GM18873 (cell line): Measurements from ENCODE around the gene CASP2.
"Not testable (repeated sequence)": the region's sequence is repeated elsewhere in the genome, so short reads cannot be mapped to it uniquely, and the experiment has no call there.

Source experiments
- ATAC-seq: cut with Tn5 transposase; IDR thresholded peaks from one replicate; pipeline ENCODE4 v1.9.1; 2021; ENCODE audit warnings: mild to moderate bottlenecking, moderate library complexity, moderate number of reproducible peaks; ENCODE audit not compliant: unreplicated experiment, low FRiP score

CASP2 gene

DNA sequence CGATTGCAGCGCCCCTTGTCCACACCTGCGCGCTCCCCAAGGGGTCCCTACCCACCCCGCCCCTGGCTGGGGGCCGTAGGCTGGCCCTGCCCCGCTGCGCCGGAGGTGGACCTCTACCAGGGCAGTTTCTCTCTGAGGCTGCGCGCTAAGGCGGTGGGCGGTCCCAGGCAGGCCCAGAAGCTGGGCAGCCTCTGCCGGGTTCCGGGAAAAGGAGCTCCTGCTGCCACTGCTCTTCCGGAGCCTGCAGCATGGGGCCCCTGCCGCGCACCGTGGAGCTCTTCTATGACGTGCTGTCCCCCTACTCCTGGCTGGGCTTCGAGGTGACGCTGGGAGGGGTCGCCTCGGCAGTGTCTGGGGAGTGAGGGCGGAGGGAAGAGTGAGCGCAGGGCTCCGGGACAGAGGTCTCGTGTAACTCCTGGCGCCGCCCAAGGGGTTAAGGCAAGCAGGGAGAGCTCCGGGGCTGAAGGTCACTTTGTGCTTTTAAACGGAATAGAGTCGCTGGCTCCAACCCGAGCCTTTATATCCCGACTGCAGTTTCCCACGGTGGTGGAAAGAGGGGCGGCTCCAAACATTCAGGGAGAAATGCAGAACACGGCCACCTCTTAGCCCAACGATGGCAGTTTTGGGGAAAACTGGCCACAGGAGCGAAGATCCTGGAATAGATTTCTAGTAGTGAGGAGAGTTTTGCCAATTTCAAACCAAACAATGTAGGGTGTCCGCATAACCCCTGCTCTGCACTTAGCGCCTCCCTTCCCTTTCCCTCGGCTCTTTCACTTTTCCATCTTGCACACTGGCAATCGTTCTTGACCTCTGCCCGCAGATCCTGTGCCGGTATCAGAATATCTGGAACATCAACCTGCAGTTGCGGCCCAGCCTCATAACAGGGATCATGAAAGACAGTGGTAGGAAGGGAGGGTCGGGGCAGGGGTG is 24.6 kb upstream of the CASP2 start, which contains the start of gene GSTK1:
GSTK1 (plus strand) TSS at position 176 of the 930 bp plus-strand sequence; CDS start at position 249, 73 bp downstream.
- peak; percentile 97 for ATAC-seq

DNA sequence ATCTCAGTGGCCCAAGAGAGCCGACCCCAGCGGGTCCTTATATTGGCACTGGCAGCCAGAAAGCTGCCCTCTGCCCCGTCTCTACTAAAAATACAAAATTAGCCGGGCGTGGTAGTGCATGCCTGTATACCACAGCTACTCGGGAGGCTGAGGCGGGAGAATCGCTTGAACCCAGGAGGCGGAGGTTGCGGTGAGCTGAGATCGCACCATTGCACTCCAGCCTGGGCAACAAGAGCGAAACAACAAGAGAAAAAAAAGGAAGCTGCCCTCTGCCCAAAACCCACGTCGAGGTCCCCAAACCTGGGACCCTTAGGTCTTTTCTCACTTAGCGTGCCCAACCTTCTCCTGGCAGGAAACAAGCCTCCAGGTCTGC is 24.0 kb upstream of the CASP2 start:
- not testable (repeated sequence) for ATAC-seq

DNA sequence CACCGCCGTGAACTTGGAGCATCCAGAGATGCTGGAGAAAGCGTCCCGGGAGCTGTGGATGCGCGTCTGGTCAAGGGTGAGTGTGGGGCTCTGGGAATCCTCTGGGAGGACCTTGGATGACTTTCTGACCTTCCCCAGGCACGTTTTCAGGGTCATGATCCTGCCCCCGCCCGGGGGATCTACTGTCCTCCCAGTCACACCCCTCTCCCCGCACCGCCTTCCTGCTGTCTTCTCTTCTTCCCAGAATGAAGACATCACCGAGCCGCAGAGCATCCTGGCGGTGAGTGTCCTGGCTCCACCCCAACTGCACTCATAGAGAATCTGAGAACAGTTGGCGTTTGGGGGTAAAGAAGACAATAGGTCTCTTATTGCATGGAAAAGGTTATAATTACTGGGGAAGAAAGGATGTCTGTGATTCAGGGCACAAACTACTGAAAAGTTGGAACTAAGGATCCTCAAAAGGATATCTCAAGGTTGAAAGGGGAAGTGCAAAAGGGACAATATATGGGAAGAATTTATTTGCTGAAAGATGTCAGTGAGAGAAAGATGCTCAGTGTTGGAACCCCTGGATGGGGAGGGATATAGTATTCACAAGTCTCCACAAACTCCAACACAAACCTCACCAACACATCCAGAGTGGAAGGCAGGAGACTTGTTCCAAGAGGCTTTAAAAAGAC is 23.0 kb upstream of the CASP2 start:
- ATAC-seq = no peak

DNA sequence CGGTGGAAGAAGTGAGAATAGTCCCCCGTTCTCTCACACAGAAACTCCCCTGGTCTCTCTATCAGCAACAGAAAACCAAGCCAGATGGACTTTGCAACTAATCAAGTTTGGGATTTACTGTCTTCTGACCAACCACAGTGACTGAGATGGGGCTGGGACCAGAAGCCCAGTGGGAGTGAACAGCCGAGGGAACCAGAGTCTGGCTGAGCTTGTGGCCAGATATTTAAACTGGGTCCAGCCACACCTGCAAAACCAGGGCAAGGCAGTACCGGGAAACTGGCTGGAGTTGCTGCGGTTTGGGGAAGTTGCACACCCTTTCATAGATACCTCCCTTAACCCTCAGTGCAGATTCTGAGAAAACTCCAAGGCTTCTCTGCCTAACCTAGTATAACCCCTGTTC is 18.9 kb upstream of the CASP2 start:
- no peak for ATAC-seq

DNA sequence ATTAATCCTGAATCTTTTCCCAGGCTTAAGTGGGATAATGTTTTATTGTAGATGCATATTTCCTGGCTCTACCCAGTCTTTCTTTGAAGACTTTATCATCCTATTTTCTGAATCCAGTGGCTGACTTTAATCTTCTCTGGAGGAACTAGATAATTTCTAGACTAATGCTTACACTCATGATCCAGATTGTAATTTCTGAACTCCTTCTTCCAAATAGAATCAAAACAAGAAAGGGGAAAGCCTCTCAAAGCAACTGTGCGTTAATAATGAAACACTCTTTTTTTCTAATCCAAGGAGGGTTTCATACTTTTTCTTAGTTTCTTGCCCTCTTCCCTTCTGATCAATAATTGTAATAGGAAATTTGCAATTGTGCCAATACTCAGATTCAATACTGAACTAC is 16.9 kb upstream of the CASP2 start:
- ATAC-seq = no peak

DNA sequence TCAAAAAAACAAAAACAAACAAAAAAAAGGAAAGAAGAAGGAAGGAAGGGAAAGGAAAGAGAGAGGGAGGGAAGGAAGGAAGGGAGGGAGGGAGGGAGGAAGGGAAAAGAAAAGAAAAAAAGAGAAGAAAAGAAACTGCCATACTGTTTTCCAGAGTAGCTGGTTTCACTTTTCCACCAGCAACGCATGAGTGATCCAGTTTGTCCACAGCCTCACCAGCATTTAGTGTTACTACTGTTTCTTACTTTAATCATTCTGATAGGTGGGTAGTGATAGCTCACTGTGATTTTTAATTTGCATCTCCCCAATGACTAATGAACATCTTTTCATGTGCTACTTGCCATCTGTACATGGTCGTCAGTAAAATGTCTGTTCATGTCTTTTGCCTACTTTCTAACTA is 15.3 kb upstream of the CASP2 start:
- ATAC-seq = no peak

DNA sequence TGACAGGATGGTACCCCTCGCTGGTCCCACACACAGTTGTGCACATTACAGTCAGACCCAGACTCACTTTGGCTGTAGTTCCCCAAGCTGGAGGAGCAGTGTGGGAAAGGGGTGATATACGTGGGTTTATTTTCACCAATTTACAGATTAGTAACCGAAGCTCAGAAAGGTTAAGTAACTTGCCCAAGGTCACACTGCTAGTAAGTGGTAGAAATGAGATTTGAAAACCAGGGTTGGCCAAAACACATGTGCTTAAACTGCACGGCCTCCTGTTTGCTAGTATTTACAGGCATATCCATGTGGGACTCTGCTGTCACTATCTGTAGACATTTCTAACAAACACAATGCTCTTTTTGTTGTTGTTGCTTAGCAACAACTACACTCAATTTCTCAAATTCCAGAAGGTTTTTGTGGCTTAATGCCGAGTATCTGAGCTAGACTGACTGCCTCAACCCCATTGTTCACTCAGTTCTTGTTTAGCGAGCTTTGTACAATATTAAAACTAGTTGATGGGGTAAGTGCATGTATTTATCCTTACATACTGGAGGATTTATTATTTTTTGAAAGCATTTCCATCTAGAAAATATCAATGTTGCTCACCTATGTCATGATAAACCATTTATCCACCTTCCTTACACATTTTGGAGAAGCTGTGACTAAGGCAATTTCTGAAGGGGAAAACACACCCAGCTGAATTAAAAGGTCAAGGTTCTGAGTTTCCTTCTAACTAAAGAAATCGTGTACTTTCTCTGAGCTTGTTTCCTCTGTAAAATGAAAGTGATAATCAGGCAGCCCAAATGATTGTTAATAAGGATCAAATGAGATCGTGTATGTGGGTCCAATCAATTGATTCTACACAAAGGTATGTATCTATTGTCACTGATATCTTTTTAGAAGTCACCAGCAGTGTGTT is 8.7 kb upstream of the CASP2 start:
- ATAC-seq = no peak

DNA sequence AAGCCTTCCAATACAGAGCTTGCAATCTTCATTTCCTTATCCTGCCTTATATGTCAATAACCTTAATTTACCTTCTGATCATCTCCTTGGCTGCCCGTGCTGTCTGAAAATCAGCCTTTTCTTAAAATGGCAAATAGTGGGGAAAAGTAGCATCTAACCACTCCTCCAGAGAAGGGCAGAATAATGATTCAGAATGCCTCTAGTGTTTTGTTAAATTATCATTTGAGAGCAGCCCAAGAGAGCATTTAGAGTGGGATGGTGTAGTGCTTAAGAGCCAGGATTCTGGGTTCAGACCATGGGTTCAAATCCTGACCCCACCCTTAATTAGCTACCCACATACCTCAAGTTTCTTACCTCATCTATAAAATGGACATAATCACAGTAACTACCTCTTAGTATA is 8.0 kb upstream of the CASP2 start:
- ATAC-seq = no peak

DNA sequence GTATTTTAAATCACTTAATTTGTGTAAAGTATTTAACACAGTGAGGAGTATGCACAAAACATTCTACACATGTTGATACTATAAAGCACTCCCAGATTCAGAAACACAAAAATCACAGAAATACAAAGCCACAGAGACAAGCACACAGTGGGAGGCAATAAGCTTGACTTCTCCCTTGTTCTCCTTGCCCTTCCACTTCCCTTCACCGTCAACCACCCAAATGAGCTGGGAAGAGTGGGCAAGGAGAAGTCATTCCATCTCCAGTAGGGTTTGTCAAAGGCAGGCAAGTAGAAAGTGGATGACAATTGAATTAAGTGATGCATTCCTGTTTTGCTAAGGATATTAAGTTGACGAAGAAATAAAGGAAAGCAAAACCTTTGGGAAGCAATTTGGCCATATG is 7.6 kb upstream of the CASP2 start:
- no peak for ATAC-seq

DNA sequence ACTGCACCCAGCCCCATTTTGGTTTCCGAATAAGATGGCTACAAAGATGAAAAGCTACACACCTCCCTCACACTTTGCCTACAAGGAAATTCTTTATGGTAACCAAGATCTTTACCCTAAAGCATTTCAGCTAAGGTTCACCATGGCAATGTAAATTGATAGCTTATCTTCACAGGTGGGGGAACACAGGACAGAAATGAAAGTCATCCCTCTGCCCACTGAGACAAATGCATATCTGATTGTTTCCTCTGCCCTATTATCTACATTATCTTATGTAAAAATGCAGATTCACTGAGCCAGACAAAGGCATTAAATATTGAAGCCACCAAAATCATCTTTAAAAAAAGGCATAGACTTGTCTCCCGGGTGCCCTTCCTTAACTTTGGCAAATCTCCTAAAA is 6.6 kb upstream of the CASP2 start:
- no peak for ATAC-seq

DNA sequence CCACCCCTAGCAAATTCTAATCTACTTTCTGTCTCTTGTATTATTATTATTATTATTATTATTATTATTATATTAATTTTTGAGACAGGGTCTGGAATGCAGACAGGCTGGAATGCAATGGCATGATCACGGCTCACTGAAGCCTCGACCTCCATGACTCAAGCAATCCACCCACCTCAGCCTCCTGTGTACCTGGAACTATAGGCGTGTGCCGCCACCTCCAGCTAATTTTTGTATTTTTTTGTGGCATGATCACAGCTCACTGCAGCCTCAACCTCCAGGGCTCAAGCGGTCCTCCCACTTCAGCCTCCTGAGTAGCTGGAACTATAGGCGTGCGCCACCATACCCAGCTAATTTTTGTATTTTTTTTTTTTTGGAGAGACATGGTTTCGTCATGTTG is 6.0 kb upstream of the CASP2 start:
- ATAC-seq = no peak

DNA sequence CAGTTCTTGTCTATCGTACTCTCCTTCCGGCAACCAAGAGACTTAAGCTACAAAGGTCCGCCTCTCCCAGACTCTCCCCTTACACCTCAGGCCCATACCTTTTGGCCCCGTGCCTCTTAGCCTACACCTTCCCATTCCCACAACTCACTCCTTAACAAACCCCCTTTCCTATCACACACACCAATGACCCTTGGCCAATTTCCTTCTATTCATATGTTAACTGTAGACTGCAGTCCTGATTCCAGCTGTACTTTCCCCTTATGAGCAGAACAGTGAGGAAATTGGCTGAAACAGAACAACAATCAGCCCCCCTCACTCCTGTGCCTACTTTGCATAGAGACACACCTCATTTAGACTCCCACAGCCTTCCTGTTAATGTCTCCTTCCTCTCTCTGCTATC is 4.8 kb upstream of the CASP2 start:
- ATAC-seq = no peak

DNA sequence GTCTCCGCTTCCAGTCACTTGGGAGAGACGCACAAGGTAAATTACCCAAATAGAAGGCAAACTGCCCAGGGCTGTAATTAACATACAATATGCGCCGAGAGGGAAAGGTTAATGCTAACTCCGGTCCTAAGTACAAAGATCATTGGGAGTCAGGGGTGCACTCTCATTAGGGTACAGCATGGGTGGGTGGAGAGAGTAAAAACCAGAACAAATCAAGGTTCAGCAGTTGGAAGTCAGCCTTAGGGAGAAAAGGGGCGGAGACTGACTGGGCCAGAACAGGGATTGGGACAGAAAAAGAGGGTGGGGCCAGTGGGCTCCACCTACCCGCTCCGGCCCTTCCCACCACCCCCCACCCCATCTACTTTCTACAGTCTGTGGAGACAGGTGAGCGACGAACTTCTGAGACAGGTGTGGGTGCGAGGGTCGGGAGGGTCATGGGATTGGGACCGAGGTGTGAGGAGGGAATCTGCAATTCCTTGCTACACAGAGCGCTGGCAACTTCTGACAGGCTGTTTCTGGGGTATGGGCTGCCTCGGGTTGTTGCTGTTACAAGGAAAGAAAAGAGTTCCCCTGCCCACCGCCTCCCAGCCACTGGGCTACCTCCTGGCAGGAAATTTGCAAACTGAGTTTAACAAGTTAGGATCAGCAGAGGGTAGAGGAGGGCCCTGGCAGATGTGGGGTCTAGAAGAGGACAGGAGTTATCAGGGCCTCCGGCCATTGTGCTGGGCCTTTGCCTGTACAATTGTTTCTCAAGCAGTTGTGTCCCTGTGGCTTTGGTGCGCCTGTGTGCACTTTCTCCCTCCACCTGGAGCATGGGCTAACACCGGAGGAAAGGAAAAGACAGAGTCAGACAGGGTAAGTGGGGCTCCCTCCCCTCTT is 3.3 kb upstream of the CASP2 start, which contains the start of gene TMEM139:
TMEM139 (plus strand) TSS at position 368 of the 879 bp plus-strand sequence. CDS start 1,000 bp downstream, outside the sequence.
- ATAC-seq = no peak

DNA sequence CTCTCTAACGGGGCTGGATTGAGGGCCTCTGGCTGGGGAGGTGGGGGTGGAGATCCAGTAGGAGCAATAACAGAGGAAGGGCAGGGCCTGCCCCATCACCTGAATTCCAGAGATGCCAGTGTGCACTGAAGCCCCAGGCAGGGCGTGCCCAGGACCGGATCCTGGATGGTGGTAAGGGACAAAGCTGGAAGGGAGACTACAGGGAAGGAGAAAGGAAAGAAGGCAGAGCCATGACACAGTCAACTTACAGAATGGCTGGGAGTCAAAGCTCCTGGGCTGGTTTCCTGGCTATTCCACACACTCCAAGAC is 2.7 kb upstream of the CASP2 start:
- no peak for ATAC-seq

DNA sequence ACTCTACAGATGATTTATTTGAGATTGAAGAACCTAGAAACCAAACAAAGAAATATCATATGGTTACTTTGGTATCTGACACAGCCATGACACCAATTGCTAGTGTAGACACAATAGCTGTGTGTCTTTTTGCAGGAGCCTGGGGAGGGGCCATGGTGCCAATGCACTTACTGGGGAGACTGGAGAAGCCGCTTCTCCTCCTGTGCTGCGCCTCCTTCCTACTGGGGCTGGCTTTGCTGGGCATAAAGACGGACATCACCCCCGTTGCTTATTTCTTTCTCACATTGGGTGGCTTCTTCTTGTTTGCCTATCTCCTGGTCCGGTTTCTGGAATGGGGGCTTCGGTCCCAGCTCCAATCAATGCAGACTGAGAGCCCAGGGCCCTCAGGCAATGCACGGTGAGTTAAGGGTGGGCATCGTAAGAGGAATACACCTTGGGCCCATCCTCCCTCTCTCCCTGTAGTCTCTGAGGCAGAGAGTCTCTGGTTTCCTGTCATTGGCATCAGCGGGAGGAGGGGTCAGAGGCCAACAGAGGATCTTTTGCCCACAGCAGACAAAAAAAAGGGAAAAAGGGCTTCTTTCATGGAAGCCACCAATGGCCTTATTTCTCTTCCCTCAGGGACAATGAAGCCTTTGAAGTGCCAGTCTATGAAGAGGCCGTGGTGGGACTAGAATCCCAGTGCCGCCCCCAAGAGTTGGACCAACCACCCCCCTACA is 2.2 kb upstream of the CASP2 start:
- no peak for ATAC-seq

DNA sequence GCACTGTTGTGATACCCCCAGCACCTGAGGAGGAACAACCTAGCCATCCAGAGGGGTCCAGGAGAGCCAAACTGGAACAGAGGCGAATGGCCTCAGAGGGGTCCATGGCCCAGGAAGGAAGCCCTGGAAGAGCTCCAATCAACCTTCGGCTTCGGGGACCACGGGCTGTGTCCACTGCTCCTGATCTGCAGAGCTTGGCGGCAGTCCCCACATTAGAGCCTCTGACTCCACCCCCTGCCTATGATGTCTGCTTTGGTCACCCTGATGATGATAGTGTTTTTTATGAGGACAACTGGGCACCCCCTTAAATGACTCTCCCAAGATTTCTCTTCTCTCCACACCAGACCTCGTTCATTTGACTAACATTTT is 1.6 kb upstream of the CASP2 start:
- no peak for ATAC-seq

DNA sequence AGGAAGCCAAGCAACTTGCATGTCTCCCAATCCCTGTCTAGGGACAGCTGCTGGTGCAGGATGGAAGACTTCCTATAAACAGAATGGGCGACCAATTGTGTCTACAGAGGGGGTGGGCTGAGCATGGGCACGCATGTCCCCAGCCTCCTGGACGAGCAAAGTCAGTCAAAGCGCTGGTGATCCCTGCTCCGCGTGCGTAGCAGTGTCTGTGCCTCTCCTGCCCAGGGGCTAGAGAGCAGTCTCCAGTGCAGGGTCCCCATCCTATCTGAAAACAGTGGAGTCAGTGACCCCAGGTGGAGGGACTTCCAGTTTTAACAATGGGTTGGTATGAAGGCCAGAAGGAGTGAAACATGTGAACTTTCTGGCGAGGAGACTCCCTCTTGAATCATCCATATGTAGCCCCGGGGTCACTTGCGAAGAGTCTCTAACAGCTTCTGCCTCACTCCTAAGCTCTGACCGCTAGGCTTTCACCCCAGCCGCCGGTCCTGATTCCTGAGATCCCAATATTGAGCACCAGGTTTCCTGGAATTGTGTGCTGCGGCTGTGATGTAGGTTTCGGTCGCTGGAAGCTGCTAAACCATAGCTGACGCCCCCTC is 714 bp upstream of the CASP2 start:
- ATAC-seq = no peak

DNA sequence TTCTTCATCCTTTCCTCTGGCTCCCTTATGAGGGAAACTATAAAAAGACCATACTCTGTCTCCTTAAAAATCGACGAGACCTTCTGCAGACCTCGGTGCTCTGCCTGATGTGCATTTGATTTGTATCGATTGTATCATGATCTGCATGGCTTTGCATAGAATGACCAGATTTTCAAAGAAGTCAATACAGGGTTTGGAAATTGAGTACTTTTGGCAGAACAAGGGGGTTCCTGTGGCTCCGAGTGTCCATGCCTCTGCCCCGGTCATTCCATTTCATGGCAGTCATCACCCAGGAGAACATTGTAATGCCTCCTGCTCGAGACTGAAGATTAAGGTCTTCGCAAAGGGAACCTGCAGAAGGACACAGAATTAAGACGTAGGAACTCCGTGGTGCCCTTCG is 685 bp downstream of the CASP2 start:
- ATAC-seq = no peak

DNA sequence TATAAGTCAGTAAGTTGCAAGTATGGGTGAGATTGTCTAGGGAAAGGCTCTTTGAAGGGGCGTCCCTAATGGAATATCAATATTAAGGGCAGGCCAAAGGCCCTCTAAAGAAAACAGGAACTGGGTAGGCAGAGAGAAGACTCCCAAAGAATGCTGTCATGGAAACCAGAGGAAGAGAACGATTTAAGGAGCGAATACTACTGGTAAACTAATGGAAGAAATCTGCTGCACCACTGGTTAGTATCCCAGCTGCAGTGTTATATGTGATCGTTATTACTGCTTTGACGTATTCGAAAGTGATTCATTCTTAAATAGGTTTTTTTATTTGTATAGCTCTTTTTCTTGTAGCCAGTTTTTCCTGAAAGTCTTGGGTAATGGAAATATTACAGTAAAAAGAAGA is 1.3 kb downstream of the CASP2 start:
- no peak for ATAC-seq
